ENCODE measurements around the gene EEF1B2.

DNA sequence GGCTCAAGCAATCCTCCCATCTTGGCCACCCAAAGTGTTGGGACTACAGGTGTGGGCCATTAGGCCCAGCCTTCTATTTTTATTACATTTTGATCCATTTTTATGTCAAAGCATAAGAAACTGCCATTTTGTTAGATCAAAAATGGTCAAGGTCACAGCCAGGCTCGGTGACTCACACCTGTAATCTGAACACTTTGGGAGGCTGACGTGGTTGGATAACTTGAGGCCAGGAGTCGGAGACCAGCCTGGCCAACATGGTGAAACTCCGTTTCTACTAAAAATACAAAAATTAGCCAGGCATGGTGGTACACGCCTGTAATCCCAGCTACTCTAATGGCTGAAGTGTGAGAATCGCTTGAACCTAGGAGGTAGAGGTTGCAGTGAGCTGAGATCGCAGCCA lies 49.2 kb downstream of the EEF1B2 start:
- TF ChIP-seq POLR2A (IDR thresholded peaks at IDR 0.05) (no peak), CTCF (IDR thresholded peaks at IDR 0.05) (no peak)
